HEK293 (cell line): ENCODE results near the gene CACNB4.

Source experiments
- CTCF ChIA-PET: fragments of 350-600 bp; formaldehyde crosslinking; extraction: SDS; loops from one replicate; lab custom pipeline; 2021; ENCODE audit warnings: antibody characterized with exemption; lab: Yijun Ruan, JAX
- POLR2A ChIA-PET: fragments of 300-600 bp; formaldehyde crosslinking; extraction: SDS; loops from one replicate; lab custom pipeline; 2020; ENCODE audit warnings: antibody characterized with exemption, inconsistent platforms; lab: Yijun Ruan, JAX
- H3K27ac ChIP-seq: fragments of 200-500 bp; sonication (Bioruptor generic); 2 replicates; pipeline ENCODE4 v1.5.1; 2014; ENCODE audit warnings: low read depth, low read length, control low read depth, inconsistent platforms; ENCODE audit errors: extremely low read depth
- H3K36me3 ChIP-seq, 2 experiments: fragments of 200-500 bp in 1 of 2; sonication (Bioruptor generic) in 1 of 2; 1 replicate in 1 of 2; 2 replicates in 1 of 2; pipeline ENCODE4 v1.5.1; 2014 to 2017; ENCODE audit warnings: inconsistent platforms in 2 of 2, low read length in 2 of 2; ENCODE audit not compliant: control insufficient read depth in 2 of 2, insufficient read depth in 1 of 2
- H3K4me1 ChIP-seq: fragments of 200-500 bp; sonication (Bioruptor generic); 2 replicates; pipeline ENCODE4 v1.5.1; 2014; ENCODE audit warnings: mild to moderate bottlenecking, low read length, inconsistent platforms; ENCODE audit not compliant: control insufficient read depth, insufficient read depth
- H3K4me3 ChIP-seq: 2 replicates; pipeline ENCODE4 v1.5.1; 2011; ENCODE audit warnings: low read depth, mild to moderate bottlenecking, control low read depth, low read length, moderate library complexity
- H3K9me3 ChIP-seq: fragments of 200-500 bp; sonication (Bioruptor generic); 2 replicates; pipeline ENCODE4 v1.5.1; 2014; ENCODE audit warnings: low read depth, low read length, inconsistent platforms; ENCODE audit not compliant: control insufficient read depth, insufficient read depth
- BCL6B ChIP-seq: fragments of 450-650 bp; formaldehyde crosslinking; IDR thresholded peaks from 2 replicates; pipeline ENCODE4 v1.5.1; 2017; ENCODE audit warnings: missing biosample characterization, missing genetic modification characterization
- FEZF1 ChIP-seq: fragments of 450-650 bp; formaldehyde crosslinking; IDR thresholded peaks from 2 replicates; pipeline ENCODE4 v1.5.1; 2016; ENCODE audit warnings: missing biosample characterization, missing genetic modification characterization
- KLF9 ChIP-seq: fragments of 450-650 bp; formaldehyde crosslinking; IDR thresholded peaks from 2 replicates; pipeline ENCODE4 v1.5.1; 2016; ENCODE audit warnings: missing biosample characterization, missing genetic modification characterization, low read depth
- TRIM28 ChIP-seq: IDR thresholded peaks from 2 replicates; pipeline ENCODE4 v1.6.1; 2011; ENCODE audit warnings: low read length, control low read depth, borderline replicate concordance
- TSHZ1 ChIP-seq: fragments of 450-650 bp; formaldehyde crosslinking; IDR thresholded peaks from 2 replicates; pipeline ENCODE4 v1.5.1; 2016; ENCODE audit warnings: missing biosample characterization, missing genetic modification characterization, borderline replicate concordance
- YY2 ChIP-seq: fragments of 450-650 bp; formaldehyde crosslinking; IDR thresholded peaks from 2 replicates; pipeline ENCODE4 v1.5.1; 2016; ENCODE audit warnings: missing biosample characterization, missing genetic modification characterization
- ZBTB11 ChIP-seq: fragments of 450-650 bp; formaldehyde crosslinking; conservative IDR thresholded peaks from 2 replicates; pipeline ENCODE4 v1.5.1; 2016; ENCODE audit warnings: low read depth, missing biosample characterization, missing genetic modification characterization
- ZFP69B ChIP-seq: fragments of 450-650 bp; formaldehyde crosslinking; IDR thresholded peaks from 2 replicates; pipeline ENCODE4 v1.5.1; 2016; ENCODE audit warnings: missing biosample characterization, missing genetic modification characterization
- ZNF114 ChIP-seq: fragments of 450-650 bp; formaldehyde crosslinking; IDR thresholded peaks from 2 replicates; pipeline ENCODE4 v1.5.0; 2017; ENCODE audit warnings: missing biosample characterization, missing genetic modification characterization
- ZNF157 ChIP-seq: fragments of 450-650 bp; formaldehyde crosslinking; IDR thresholded peaks from 2 replicates; pipeline ENCODE4 v1.5.1; 2016; ENCODE audit warnings: missing biosample characterization, missing genetic modification characterization
- ZNF394 ChIP-seq: fragments of 450-650 bp; formaldehyde crosslinking; IDR thresholded peaks from 2 replicates; pipeline ENCODE4 v1.5.1; 2016; ENCODE audit warnings: missing biosample characterization, missing genetic modification characterization, mild to moderate bottlenecking, moderate library complexity, borderline replicate concordance
- ZNF426 ChIP-seq: fragments of 450-650 bp; formaldehyde crosslinking; IDR thresholded peaks from 2 replicates; pipeline ENCODE4 v1.5.1; 2017; ENCODE audit warnings: missing biosample characterization, missing genetic modification characterization, mild to moderate bottlenecking, inconsistent platforms, moderate library complexity
- ZNF510 ChIP-seq: fragments of 450-650 bp; formaldehyde crosslinking; IDR thresholded peaks from 2 replicates; pipeline ENCODE4 v1.5.1; 2018; ENCODE audit warnings: mild to moderate bottlenecking, missing genetic modification characterization, missing biosample characterization; ENCODE audit not compliant: insufficient replicate concordance
- ZNF560 ChIP-seq: fragments of 450-650 bp; formaldehyde crosslinking; IDR thresholded peaks from 2 replicates; pipeline ENCODE4 v1.5.1; 2017; ENCODE audit warnings: missing biosample characterization, missing genetic modification characterization, borderline replicate concordance
- ZNF596 ChIP-seq: fragments of 450-650 bp; IDR thresholded peaks from 2 replicates; pipeline ENCODE4 v1.5.0; 2018; ENCODE audit warnings: missing biosample characterization, mild to moderate bottlenecking, missing genetic modification characterization, moderate library complexity
- ZNF600 ChIP-seq: fragments of 450-650 bp; formaldehyde crosslinking; IDR thresholded peaks from 2 replicates; pipeline ENCODE4 v1.5.1; 2016; ENCODE audit warnings: missing biosample characterization, missing genetic modification characterization
- ZNF623 ChIP-seq: fragments of 450-650 bp; formaldehyde crosslinking; IDR thresholded peaks from 2 replicates; pipeline ENCODE4 v1.5.1; 2016; ENCODE audit warnings: missing biosample characterization, missing genetic modification characterization
- ZNF645 ChIP-seq: fragments of 450-650 bp; formaldehyde crosslinking; IDR thresholded peaks from 2 replicates; pipeline ENCODE4; 2016; ENCODE audit warnings: missing biosample characterization, missing genetic modification characterization

CACNB4 gene

GRCh38 chr2:152075461-152076050 lies 23.3 kb downstream of the CACNB4 start:
- POLR2A ChIA-PET, result no interaction called here
- no peak overlapping the region for H3K27ac ChIP-seq
- H3K4me1 ChIP-seq, result no peaks in the 10 kb centered on the region
- H3K9me3 ChIP-seq, result no peaks in the 10 kb centered on the region
- TF ChIP-seq YY2 (tag by site-specific recombination), result no peak
- no peak for TF ChIP-seq ZBTB11 (tag by site-specific recombination)
- no peak for TF ChIP-seq ZNF394
- TF ChIP-seq ZNF560 (tag by site-specific recombination), result no peak
- TF ChIP-seq KLF9 (tag by site-specific recombination), result no peak
- no peak for TF ChIP-seq BCL6B (tag by site-specific recombination)
- no peak for TF ChIP-seq ZNF510 (tag by site-specific recombination)
- TF ChIP-seq ZNF157 (tag by site-specific recombination), result no peak
- TF ChIP-seq FEZF1 (tag by site-specific recombination), result no peak
- TF ChIP-seq ZNF426 (tag by site-specific recombination), result no peak
- TF ChIP-seq ZNF600 (tag by site-specific recombination), result no peak
- TF ChIP-seq TRIM28, result no peak
- no peak for TF ChIP-seq ZNF596 (tag by site-specific recombination)
- no peak for TF ChIP-seq ZNF623 (tag by site-specific recombination)
- no peak for TF ChIP-seq ZNF645 (tag by site-specific recombination)
- no peak for TF ChIP-seq TSHZ1 (tag by site-specific recombination)
- no peak for TF ChIP-seq ZNF114
- TF ChIP-seq ZFP69B (tag by site-specific recombination), result no peak
- TF ChIP-seq, all 188 proteins: peak for 0
- peaks cover 0 to 1% of the 10 kb centered on the region in 2 experiments; a peak in 2 of 3 replicates for H3K36me3 ChIP-seq
- no peak overlapping the region for H3K4me3 ChIP-seq
- CTCF ChIA-PET, result interaction anchor here (2.2 kb wide), 1 partner anchor 50 kb away, joined by 6 read pairs; no protein-coding TSS in a partner anchor
